A549 (cell line): ENCODE results near the gene DNMT1.

Experiments
- BHLHE40 ChIP-seq: IDR thresholded peaks from 2 replicates; pipeline ENCODE4 v1.6.1; 2012; ENCODE audit warnings: low read depth, low read length, inconsistent platforms
- CBX2 ChIP-seq: fragments of 200-600 bp; sonication (generic); IDR thresholded peaks from 2 replicates; pipeline ENCODE4 v1.6.1; 2016; ENCODE audit warnings: low read depth, mild to moderate bottlenecking, borderline replicate concordance
- CTCF ChIP-seq: fragments of >200 bp; sonication (Bioruptor Twin); formaldehyde crosslinking; IDR thresholded peaks from 3 replicates; pipeline ENCODE4 v1.5.1; 2016
- HEYL ChIP-seq: fragments of 250-450 bp; sonication (Bioruptor Pico); IDR thresholded peaks from 2 replicates; pipeline ENCODE4 v1.8.0; 2021; ENCODE audit warnings: mild to moderate bottlenecking, moderate library complexity
- HOXA7 ChIP-seq: fragments of 250-450 bp; sonication (Bioruptor Pico); IDR thresholded peaks from 2 replicates; pipeline ENCODE4 v1.5.0; 2020; ENCODE audit warnings: mild to moderate bottlenecking, moderate library complexity
- JUNB ChIP-seq: fragments of >200 bp; sonication (Bioruptor Twin); formaldehyde crosslinking; IDR thresholded peaks from 2 replicates; pipeline ENCODE4 v1.6.1; 2016
- MYC ChIP-seq: IDR thresholded peaks from 2 replicates; pipeline ENCODE4 v1.6.1; 2012; ENCODE audit warnings: mild to moderate bottlenecking, inconsistent platforms, low read length, improper control_type of control experiment, borderline replicate concordance
- POLR2A ChIP-seq: IDR thresholded peaks from 2 replicates; pipeline ENCODE4 v1.6.1; 2012; ENCODE audit warnings: mild to moderate bottlenecking, low read length
- RAD21 ChIP-seq, 2 experiments: fragments of >200 bp in 1 of 2; sonication (Bioruptor Twin) in 1 of 2; formaldehyde crosslinking in 1 of 2; IDR thresholded peaks in 1 of 2; conservative IDR thresholded peaks in 1 of 2; 2 replicates in 1 of 2; 3 replicates in 1 of 2; pipeline ENCODE4 v1.6.1; 2012 to 2018; ENCODE audit warnings: inconsistent platforms in 1 of 2
- REST ChIP-seq: fragments of 200-600 bp; sonication (generic); IDR thresholded peaks from 2 replicates; pipeline ENCODE4 v1.6.1; 2016; ENCODE audit warnings: antibody characterized with exemption, mild to moderate bottlenecking, moderate library complexity
- RFX5 ChIP-seq: fragments of 450-650 bp; IDR thresholded peaks from 2 replicates; pipeline ENCODE4 v1.7.1; 2014; ENCODE audit warnings: antibody characterized with exemption, mild to moderate bottlenecking, moderate library complexity
- USF2 ChIP-seq: fragments of 450-650 bp; IDR thresholded peaks from 2 replicates; pipeline ENCODE4 v1.6.1; 2014; ENCODE audit warnings: antibody characterized with exemption

- TF ChIP-seq CTCF (no peak), POLR2A (no peak), REST (no peak), CBX2 (no peak), MYC (no peak), USF2 (no peak), HEYL (CRISPR knock-in tag) (no peak), RFX5 (no peak), HOXA7 (CRISPR knock-in tag) (no peak), JUNB (no peak), BHLHE40 (no peak), RAD21 (conservative IDR thresholded peaks at IDR 0.05 in 1 of 2, IDR thresholded peaks at IDR 0.05 in 1 of 2) (no peak)
Observed at GRCh38 chr19:10220695-10221094, 25.9 kb upstream of the DNMT1 start.
